GM19452 (cell line): ENCODE results near the gene SPTBN4.
"Not testable (repeated sequence)": the region's sequence is repeated elsewhere in the genome, so short reads cannot be mapped to it uniquely, and the experiment has no call there.

Experiments used
- ATAC-seq: cut with Tn5 transposase; IDR thresholded peaks from one replicate; pipeline ENCODE4 v1.9.1; 2021; ENCODE audit not compliant: unreplicated experiment

Gene SPTBN4

GRCh38 chr19:40613690-40614621 lies 147.2 kb downstream of the SPTBN4 start:
- peak; percentile 46 for ATAC-seq

GRCh38 chr19:40614622-40615411 lies 148.0 kb downstream of the SPTBN4 start:
- ATAC-seq = no peak

- ATAC-seq = no peak
Measured at GRCh38 chr19:40616178-40616577, 149.4 kb downstream of the SPTBN4 start.

- ATAC-seq = no peak
Measured at GRCh38 chr19:40616941-40617340, 150.1 kb downstream of the SPTBN4 start.

GRCh38 chr19:40617961-40618360 lies 151.2 kb downstream of the SPTBN4 start:
- ATAC-seq = no peak

- no peak for ATAC-seq
Measured at GRCh38 chr19:40619333-40620160, 152.7 kb downstream of the SPTBN4 start.

- no peak for ATAC-seq
Measured at GRCh38 chr19:40620161-40620485, 153.3 kb downstream of the SPTBN4 start.

GRCh38 chr19:40621283-40621682 lies 154.5 kb downstream of the SPTBN4 start:
- no peak for ATAC-seq

GRCh38 chr19:40621966-40622772 lies 155.4 kb downstream of the SPTBN4 start:
- no peak for ATAC-seq

- no peak for ATAC-seq
Measured at GRCh38 chr19:40622773-40623075, 155.9 kb downstream of the SPTBN4 start.

GRCh38 chr19:40623403-40624251 lies 156.8 kb downstream of the SPTBN4 start:
- no peak for ATAC-seq

- ATAC-seq = not testable (repeated sequence)
Measured at GRCh38 chr19:40624369-40625153, 157.8 kb downstream of the SPTBN4 start.

- no peak for ATAC-seq
Measured at GRCh38 chr19:40625406-40626120, 158.8 kb downstream of the SPTBN4 start.
